ENCODE data around the gene OR2B3. TPM values are rescaled to one million over a fixed set of nuclear protein-coding genes. Genes with fewer than 3 reads are reported as not detected.
A peak's percentile ranks its signal among the peaks of the same experiment; 100 is the strongest.
"Not testable (repeated sequence)": the region's sequence is repeated elsewhere in the genome, so short reads cannot be mapped to it uniquely, and the experiment has no call there.

OR2B3 gene
- total RNA-seq (not detected), total RNA-seq (0 reads per million in 29 experiments)
- total RNA-seq (2013), result not detected

GRCh38 chr6:29087213-29087612, at the start of gene OR2B3:
TSS of gene OR2B3 (minus strand) at chr6:29087313. CDS start at chr6:29087248, 65 bp downstream.
- H3K4me1 ChIP-seq (ENCODE audit: control insufficient read depth in 1 of 2, extremely low read depth in 1 of 2, insufficient read depth in 2 of 2, low read length in 2 of 2), result no peaks in the 10 kb centered on the region
- CTCF ChIA-PET, result no interaction called here
- H3K27me3 ChIP-seq (replicated peaks in 1 of 2; ENCODE audit: control insufficient read depth in 2 of 2, extremely low read depth in 1 of 2, insufficient read depth in 2 of 2, low read length in 1 of 2), result peaks cover 0 to 7% of the 10 kb centered on the region in 2 experiments
- H3K27ac Mint-ChIP-seq, result no peak within 1 kb of the TSS
- ATAC-seq (replicated peaks in 1 of 4) (no peak), DNase-seq (no peak)
- H3K36me3 ChIP-seq (ENCODE audit: control insufficient read depth in 2 of 2, extremely low read depth in 1 of 2, insufficient read depth in 1 of 2, low read length in 1 of 2), result no peaks in the 10 kb centered on the region
- H3K4me1 Mint-ChIP-seq, result no peaks in the 10 kb centered on the region
- no peaks in the 10 kb centered on the region for H3K36me3 Mint-ChIP-seq
- H3K4me3 Mint-ChIP-seq, result no peak within 1 kb of the TSS
- H3K9me3 Mint-ChIP-seq, result no peaks in the 10 kb centered on the region
- WGBS (ENCODE audit: insufficient coverage), result no CpG with 5 or more reads among the region's 1 CpG
- no peak within 1 kb of the TSS for H3K27ac ChIP-seq (ENCODE audit: low read length)
- peaks cover 27 to 40% of the 10 kb centered on the region in 2 donors for H3K27me3 Mint-ChIP-seq
- no peaks in the 10 kb centered on the region for H3K9me3 ChIP-seq
- POLR2A ChIA-PET, result interaction anchor here in 1 of 2 donors (0.5 kb wide), 1 partner anchor 1126 kb away, joined by 5 read pairs; the partner anchor contains the start of gene TRIM26
- H3K4me3 ChIP-seq (ENCODE audit: control insufficient read depth in 1 of 2, extremely low read depth in 1 of 2, low read length in 1 of 2), result no peak within 1 kb of the TSS

GRCh38 chr6:29131691-29132090, 44.6 kb upstream of the OR2B3 start:
- no CpG with 5 or more reads among the region's 2 CpGs for WGBS (ENCODE audit: insufficient coverage)
- peaks cover 32 to 42% of the 10 kb centered on the region in 2 donors for H3K27me3 Mint-ChIP-seq
- H3K9me3 ChIP-seq, result no peaks in the 10 kb centered on the region

GRCh38 chr6:29130644-29131043, 43.5 kb upstream of the OR2B3 start:
- WGBS (ENCODE audit: insufficient coverage), result 69% methylated on average over 4 of the region's 4 CpGs
- Mint-ChIP-seq H3K27me3 (peaks cover 38 to 44% of the 10 kb centered on the region in 2 donors), H3K9me3 (no peaks in the 10 kb centered on the region), H3K4me1 (no peaks in the 10 kb centered on the region), H3K36me3 (no peaks in the 10 kb centered on the region), H3K4me3 (no peak overlapping the region), H3K27ac (no peak overlapping the region)
- H3K27me3 ChIP-seq (replicated peaks in 1 of 2; ENCODE audit: control insufficient read depth in 2 of 2, extremely low read depth in 1 of 2, insufficient read depth in 2 of 2, low read length in 1 of 2), result peaks cover 0 to 17% of the 10 kb centered on the region in 2 experiments
- H3K4me3 ChIP-seq (ENCODE audit: control insufficient read depth in 1 of 2, extremely low read depth in 1 of 2, low read length in 1 of 2), result no peak overlapping the region
- ATAC-seq (replicated peaks in 1 of 4) (no peak), DNase-seq (no peak)
- no peaks in the 10 kb centered on the region for H3K4me1 ChIP-seq (ENCODE audit: control insufficient read depth in 1 of 2, extremely low read depth in 1 of 2, insufficient read depth in 2 of 2, low read length in 2 of 2)
- H3K36me3 ChIP-seq (ENCODE audit: control insufficient read depth in 2 of 2, extremely low read depth in 1 of 2, insufficient read depth in 1 of 2, low read length in 1 of 2), result no peaks in the 10 kb centered on the region
- no peak overlapping the region for H3K27ac ChIP-seq (ENCODE audit: low read length)
- ChIA-PET CTCF (no interaction called here), POLR2A (interaction anchor here in 1 of 2 donors (0.6 kb wide), 1 partner anchor 422 kb away, joined by 7 read pairs; no protein-coding TSS in a partner anchor)
- no peaks in the 10 kb centered on the region for H3K9me3 ChIP-seq

More at GRCh38 chr6:29131691-29132090, 44.6 kb upstream of the OR2B3 start:
- CTCF ChIA-PET, result no interaction called here
- Histone ChIP-seq H3K27me3 (replicated peaks in 1 of 2; ENCODE audit: control insufficient read depth in 2 of 2, extremely low read depth in 1 of 2, insufficient read depth in 2 of 2, low read length in 1 of 2) (peaks cover 0 to 17% of the 10 kb centered on the region in 2 experiments), H3K4me1 (ENCODE audit: control insufficient read depth in 1 of 2, extremely low read depth in 1 of 2, insufficient read depth in 2 of 2, low read length in 2 of 2) (no peaks in the 10 kb centered on the region), H3K27ac (ENCODE audit: low read length) (no peak overlapping the region), H3K36me3 (ENCODE audit: control insufficient read depth in 2 of 2, extremely low read depth in 1 of 2, insufficient read depth in 1 of 2, low read length in 1 of 2) (no peaks in the 10 kb centered on the region), H3K4me3 (ENCODE audit: control insufficient read depth in 1 of 2, extremely low read depth in 1 of 2, low read length in 1 of 2) (no peak overlapping the region)
- no peak for DNase-seq
- H3K9me3 Mint-ChIP-seq, result no peaks in the 10 kb centered on the region
- no peak overlapping the region for H3K27ac Mint-ChIP-seq
- no peaks in the 10 kb centered on the region for H3K4me1 Mint-ChIP-seq
- no peak for ATAC-seq (replicated peaks in 1 of 4)
- POLR2A ChIA-PET, result no interaction called here
- H3K4me3 Mint-ChIP-seq, result no peak overlapping the region
- H3K36me3 Mint-ChIP-seq, result no peaks in the 10 kb centered on the region

- Histone ChIP-seq H3K27ac (ENCODE audit: low read length) (no peak overlapping the region), H3K36me3 (ENCODE audit: control insufficient read depth in 2 of 2, extremely low read depth in 1 of 2, insufficient read depth in 1 of 2, low read length in 1 of 2) (no peaks in the 10 kb centered on the region), H3K27me3 (replicated peaks in 1 of 2; ENCODE audit: control insufficient read depth in 2 of 2, extremely low read depth in 1 of 2, insufficient read depth in 2 of 2, low read length in 1 of 2) (peaks cover 0 to 17% of the 10 kb centered on the region in 2 experiments), H3K4me1 (ENCODE audit: control insufficient read depth in 1 of 2, extremely low read depth in 1 of 2, insufficient read depth in 2 of 2, low read length in 2 of 2) (no peaks in the 10 kb centered on the region), H3K4me3 (ENCODE audit: control insufficient read depth in 1 of 2, extremely low read depth in 1 of 2, low read length in 1 of 2) (no peak overlapping the region), H3K9me3 (no peaks in the 10 kb centered on the region)
- ChIA-PET CTCF (no interaction called here), POLR2A (no interaction called here)
- no peaks in the 10 kb centered on the region for H3K9me3 Mint-ChIP-seq
- H3K27me3 Mint-ChIP-seq, result peaks cover 34 to 41% of the 10 kb centered on the region in 2 donors
- ATAC-seq (replicated peaks in 1 of 4) (no peak), DNase-seq (no peak)
- no peaks in the 10 kb centered on the region for H3K4me1 Mint-ChIP-seq
- WGBS (ENCODE audit: insufficient coverage), result 66% methylated on average over 15 of the region's 15 CpGs
- H3K27ac Mint-ChIP-seq, result no peak overlapping the region
- no peak overlapping the region for H3K4me3 Mint-ChIP-seq
- no peaks in the 10 kb centered on the region for H3K36me3 Mint-ChIP-seq
Measured at GRCh38 chr6:29129326-29130012, 42.4 kb upstream of the OR2B3 start.

- peaks cover 35 to 62% of the 10 kb centered on the region in 2 donors for H3K27me3 Mint-ChIP-seq
- DNase-seq; H3K27ac ChIP-seq (ENCODE audit: low read length); H3K4me3 ChIP-seq (ENCODE audit: control insufficient read depth in 1 of 2, extremely low read depth in 1 of 2, low read length in 1 of 2); H3K36me3 Mint-ChIP-seq; H3K27ac Mint-ChIP-seq; H3K27me3 ChIP-seq (replicated peaks in 1 of 2; ENCODE audit: control insufficient read depth in 2 of 2, extremely low read depth in 1 of 2, insufficient read depth in 2 of 2, low read length in 1 of 2); H3K9me3 Mint-ChIP-seq; H3K36me3 ChIP-seq (ENCODE audit: control insufficient read depth in 2 of 2, extremely low read depth in 1 of 2, insufficient read depth in 1 of 2, low read length in 1 of 2); CTCF ChIA-PET; H3K4me1 Mint-ChIP-seq; H3K9me3 ChIP-seq; H3K4me1 ChIP-seq (ENCODE audit: control insufficient read depth in 1 of 2, extremely low read depth in 1 of 2, insufficient read depth in 2 of 2, low read length in 2 of 2); POLR2A ChIA-PET; ATAC-seq (replicated peaks in 1 of 4); H3K4me3 Mint-ChIP-seq: not testable (repeated sequence)
- no CpG with 5 or more reads among the region's 3 CpGs for WGBS (ENCODE audit: insufficient coverage)
Measured at GRCh38 chr6:29114964-29115363, 27.9 kb upstream of the OR2B3 start.

GRCh38 chr6:29112135-29112534, 25.0 kb upstream of the OR2B3 start:
- H3K27me3 Mint-ChIP-seq, result peaks cover 22 to 43% of the 10 kb centered on the region in 2 donors
- no peak overlapping the region for H3K27ac Mint-ChIP-seq
- no peaks in the 10 kb centered on the region for H3K36me3 Mint-ChIP-seq
- 90% methylated on average over 6 of the region's 7 CpGs for WGBS (ENCODE audit: insufficient coverage)
- H3K4me1 ChIP-seq (ENCODE audit: control insufficient read depth in 1 of 2, extremely low read depth in 1 of 2, insufficient read depth in 2 of 2, low read length in 2 of 2), result no peaks in the 10 kb centered on the region
- no peak for ATAC-seq (replicated peaks in 1 of 4)
- peak in 4 of 35 experiments; percentile 2 to 13 (median 2) for DNase-seq
- H3K36me3 ChIP-seq (ENCODE audit: control insufficient read depth in 2 of 2, extremely low read depth in 1 of 2, insufficient read depth in 1 of 2, low read length in 1 of 2), result no peaks in the 10 kb centered on the region
- H3K27me3 ChIP-seq (replicated peaks in 1 of 2; ENCODE audit: control insufficient read depth in 2 of 2, extremely low read depth in 1 of 2, insufficient read depth in 2 of 2, low read length in 1 of 2), result no peaks in the 10 kb centered on the region
- no peak overlapping the region for H3K4me3 Mint-ChIP-seq
- no peak overlapping the region for H3K27ac ChIP-seq (ENCODE audit: low read length)
- H3K9me3 Mint-ChIP-seq, result no peaks in the 10 kb centered on the region
- POLR2A ChIA-PET, result no interaction called here
- CTCF ChIA-PET, result no interaction called here
- no peak overlapping the region for H3K4me3 ChIP-seq (ENCODE audit: control insufficient read depth in 1 of 2, extremely low read depth in 1 of 2, low read length in 1 of 2)
- no peaks in the 10 kb centered on the region for H3K4me1 Mint-ChIP-seq
- no peaks in the 10 kb centered on the region for H3K9me3 ChIP-seq
